Prostate gland (tissue), 2 donors: ENCODE measurements around the gene PIAS4. TPM values are rescaled to one million over a fixed set of nuclear protein-coding genes. Genes with fewer than 3 reads are reported as not detected.

ENCODE experiments used
- DNase-seq: peaks from one replicate; pipeline ENCODE4 v3.0.0-alpha.2; 2019; ENCODE audit warnings: low spot score
- H3K27ac ChIP-seq, 2 donors: fragments of 200-600 bp; sonication (generic); 2 replicates each; pipeline ENCODE4 v1.5.1; 2017 to 2019
- H3K27me3 ChIP-seq: fragments of 200-600 bp; sonication (generic); replicated peaks from 2 replicates; pipeline ENCODE4 v1.5.1; 2019; ENCODE audit not compliant: insufficient read depth
- H3K36me3 ChIP-seq, 2 donors: fragments of 200-600 bp; sonication (generic); 1 replicate in 1 of 2; 2 replicates in 1 of 2; pipeline versions ENCODE4 v1.5.1 to v1.8.1; 2017 to 2019
- H3K4me1 ChIP-seq: fragments of 200-600 bp; sonication (generic); replicated peaks from 2 replicates; pipeline ENCODE4 v1.5.1; 2019
- H3K4me3 ChIP-seq, 2 donors: fragments of 200-600 bp; sonication (generic); 2 replicates each; pipeline ENCODE4 v1.5.1; 2017 to 2019
- H3K9me3 ChIP-seq: fragments of 200-600 bp; sonication (generic); 2 replicates; pipeline ENCODE4 v1.5.1; 2017
- POLR2A ChIP-seq: fragments of 450-650 bp; IDR thresholded peaks from one replicate; pipeline ENCODE4 v1.6.1; 2016; ENCODE audit warnings: antibody characterized with exemption, mild to moderate bottlenecking
- POLR2AphosphoS5 ChIP-seq: sonication (generic); formaldehyde crosslinking; IDR thresholded peaks from one replicate; pipeline ENCODE4 v1.6.1; 2017; ENCODE audit warnings: antibody characterized with exemption
- WGBS: methylation state at CpG from one replicate; pipeline ENCODE4 v1.1.5; 2018; 5-methylcytosine and 5-hydroxymethylcytosine counted together
- intact Hi-C: fragments of 100-400 bp; cut with DNase I; formaldehyde crosslinking; loops from one replicate; pipeline ENCODE4 v1.14.2; 2022
- total RNA-seq, 2 donors: library from RNA; depleted of rRNA; stranded (reverse); fragments of >200 nt; gene quantifications; one replicate each; pipeline ENCODE4 v1.1.0, GENCODE V29; 2016
- TF ChIP-seq, protein P1 (sequence below), 4 experiments: fragments of 200-600 bp in 2 of 4; fragments of 450-650 bp in 2 of 4; sonication (generic) in 2 of 4; IDR thresholded peaks; 1 replicate in 3 of 4; 2 replicates in 1 of 4; pipeline ENCODE4 v1.5.1; 2016 to 2019; ENCODE audit warnings: antibody characterized with exemption in 4 of 4, mild to moderate bottlenecking in 2 of 4, moderate library complexity in 2 of 4

Gene PIAS4, protein sequence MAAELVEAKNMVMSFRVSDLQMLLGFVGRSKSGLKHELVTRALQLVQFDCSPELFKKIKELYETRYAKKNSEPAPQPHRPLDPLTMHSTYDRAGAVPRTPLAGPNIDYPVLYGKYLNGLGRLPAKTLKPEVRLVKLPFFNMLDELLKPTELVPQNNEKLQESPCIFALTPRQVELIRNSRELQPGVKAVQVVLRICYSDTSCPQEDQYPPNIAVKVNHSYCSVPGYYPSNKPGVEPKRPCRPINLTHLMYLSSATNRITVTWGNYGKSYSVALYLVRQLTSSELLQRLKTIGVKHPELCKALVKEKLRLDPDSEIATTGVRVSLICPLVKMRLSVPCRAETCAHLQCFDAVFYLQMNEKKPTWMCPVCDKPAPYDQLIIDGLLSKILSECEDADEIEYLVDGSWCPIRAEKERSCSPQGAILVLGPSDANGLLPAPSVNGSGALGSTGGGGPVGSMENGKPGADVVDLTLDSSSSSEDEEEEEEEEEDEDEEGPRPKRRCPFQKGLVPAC
- 10 to 100 TPM; 25.3 to 70.0 TPM for total RNA-seq

DNA sequence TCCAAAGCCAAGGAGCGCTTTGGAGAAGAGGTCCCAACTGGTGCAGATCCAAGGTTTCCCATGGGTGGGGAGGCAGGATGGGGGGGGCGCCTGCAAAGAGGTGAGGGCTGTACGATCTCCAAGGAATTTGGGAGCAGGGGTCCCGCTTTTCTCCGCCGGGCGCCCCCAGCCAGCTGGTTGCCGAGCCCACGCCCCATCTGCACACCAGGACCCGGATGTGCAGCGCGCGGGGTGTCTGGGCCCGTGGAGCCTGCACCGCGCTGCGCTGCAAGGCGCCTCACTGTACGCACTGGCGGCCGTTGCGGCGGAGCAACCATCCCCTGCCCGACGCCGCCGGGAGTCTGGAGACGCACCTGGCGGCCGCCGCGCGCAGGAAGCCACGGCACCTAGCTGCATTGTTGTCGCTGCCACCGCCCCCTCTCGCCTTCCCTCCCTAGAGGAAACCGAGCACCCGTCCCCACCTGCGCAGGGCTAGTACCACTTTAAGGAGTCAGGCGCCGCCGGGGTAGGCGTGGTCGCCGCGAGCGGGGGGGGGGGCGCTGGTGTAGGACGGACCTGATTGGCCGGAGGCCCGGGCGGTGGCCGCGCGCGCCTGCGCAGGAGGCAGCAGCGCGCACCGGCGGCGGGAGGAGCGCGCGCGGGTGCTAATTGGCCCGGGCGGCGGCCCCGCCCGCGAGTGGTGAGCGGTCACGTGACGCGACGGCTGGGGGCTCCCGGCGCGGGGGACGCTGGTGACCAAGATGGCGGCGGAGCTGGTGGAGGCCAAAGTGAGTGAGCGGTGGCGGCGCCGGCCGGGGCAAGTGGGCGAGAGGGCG lies at the start of gene PIAS4:
Gene PIAS4, plus strand, starts transcription at position 716 of the 815 bp plus-strand sequence. Its CDS starts 25 bp downstream, at position 741.
- intact Hi-C loops, result no loop called here
- Histone ChIP-seq H3K4me1 (peaks cover 26% of the 10 kb centered on the region), H3K27me3 (no peaks in the 10 kb centered on the region), H3K4me3 (peak within 1 kb of the TSS; percentile 98 to 100), H3K36me3 (no peaks in the 10 kb centered on the region), H3K27ac (peak within 1 kb of the TSS; percentile 84 to 94), H3K9me3 (no peaks in the 10 kb centered on the region)
- WGBS, result under 1% methylated on average over 66 of the region's 91 CpGs
- TF ChIP-seq POLR2AphosphoS5 (peak; percentile 69), POLR2A (peak; percentile 40)
- TF ChIP-seq, protein P1, sequence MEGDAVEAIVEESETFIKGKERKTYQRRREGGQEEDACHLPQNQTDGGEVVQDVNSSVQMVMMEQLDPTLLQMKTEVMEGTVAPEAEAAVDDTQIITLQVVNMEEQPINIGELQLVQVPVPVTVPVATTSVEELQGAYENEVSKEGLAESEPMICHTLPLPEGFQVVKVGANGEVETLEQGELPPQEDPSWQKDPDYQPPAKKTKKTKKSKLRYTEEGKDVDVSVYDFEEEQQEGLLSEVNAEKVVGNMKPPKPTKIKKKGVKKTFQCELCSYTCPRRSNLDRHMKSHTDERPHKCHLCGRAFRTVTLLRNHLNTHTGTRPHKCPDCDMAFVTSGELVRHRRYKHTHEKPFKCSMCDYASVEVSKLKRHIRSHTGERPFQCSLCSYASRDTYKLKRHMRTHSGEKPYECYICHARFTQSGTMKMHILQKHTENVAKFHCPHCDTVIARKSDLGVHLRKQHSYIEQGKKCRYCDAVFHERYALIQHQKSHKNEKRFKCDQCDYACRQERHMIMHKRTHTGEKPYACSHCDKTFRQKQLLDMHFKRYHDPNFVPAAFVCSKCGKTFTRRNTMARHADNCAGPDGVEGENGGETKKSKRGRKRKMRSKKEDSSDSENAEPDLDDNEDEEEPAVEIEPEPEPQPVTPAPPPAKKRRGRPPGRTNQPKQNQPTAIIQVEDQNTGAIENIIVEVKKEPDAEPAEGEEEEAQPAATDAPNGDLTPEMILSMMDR (IDR thresholded peaks at IDR 0.05), result peak in 2 of 4 experiments; percentile 37 to 49
- peak; percentile 94 for DNase-seq

DNA sequence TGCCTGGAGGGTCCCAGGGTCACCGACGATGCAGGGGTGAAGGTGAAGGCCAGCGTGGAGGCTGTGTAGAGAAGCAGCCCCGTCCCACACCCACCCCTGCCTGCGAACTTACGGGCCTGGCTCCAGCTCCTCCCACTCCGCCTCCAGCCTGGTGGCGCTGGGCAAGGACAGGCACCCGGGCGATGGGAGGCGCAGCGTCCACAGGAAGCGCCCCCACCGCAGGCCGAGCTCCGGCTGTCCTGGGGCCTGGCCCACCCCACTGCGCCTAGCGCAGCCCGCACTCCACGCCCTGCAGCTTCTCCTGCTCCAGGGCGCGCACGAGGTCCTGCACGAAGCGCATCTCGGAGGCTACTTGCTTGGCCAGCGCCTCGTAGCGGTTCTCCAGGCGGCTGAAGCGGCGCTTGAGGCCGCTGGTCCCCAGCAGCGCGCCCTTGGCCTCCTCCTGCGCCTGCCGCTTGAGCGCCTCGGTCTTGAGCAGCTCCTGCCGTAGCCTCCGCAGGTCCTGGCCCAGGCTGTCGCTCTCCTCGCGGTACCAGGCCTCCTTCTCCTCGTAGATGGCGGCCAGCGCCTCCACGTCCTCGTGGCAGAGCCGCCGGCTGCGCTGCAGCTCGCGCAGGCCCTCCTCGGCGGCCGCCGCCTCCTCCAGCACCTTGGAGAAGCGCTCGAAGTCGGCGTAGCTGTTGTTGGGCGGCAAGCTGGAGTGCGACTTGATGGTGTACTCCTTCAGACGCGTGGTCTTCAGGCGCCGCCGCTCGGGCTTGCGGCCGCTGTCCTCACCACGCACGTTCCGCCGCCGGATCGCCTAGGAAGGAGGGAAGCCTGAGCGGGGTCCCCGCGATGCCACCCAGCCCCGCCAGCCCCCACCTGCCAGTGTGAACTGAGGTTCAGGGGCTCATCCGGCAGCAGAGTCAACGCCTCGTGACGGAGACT lies 48.4 kb upstream of the PIAS4 start:
- Histone ChIP-seq H3K9me3 (no peaks in the 10 kb centered on the region), H3K27me3 (no peaks in the 10 kb centered on the region), H3K4me1 (no peaks in the 10 kb centered on the region), H3K27ac (no peak overlapping the region), H3K36me3 (peaks cover 23 to 49% of the 10 kb centered on the region in 2 donors), H3K4me3 (no peak overlapping the region)
- intact Hi-C loops, result no loop called here
- DNase-seq, result no peak
- 96% methylated on average over 86 of the region's 86 CpGs for WGBS
- TF ChIP-seq POLR2AphosphoS5 (no peak), POLR2A (no peak)
- TF ChIP-seq, protein P1 (IDR thresholded peaks at IDR 0.05), result no peak

DNA sequence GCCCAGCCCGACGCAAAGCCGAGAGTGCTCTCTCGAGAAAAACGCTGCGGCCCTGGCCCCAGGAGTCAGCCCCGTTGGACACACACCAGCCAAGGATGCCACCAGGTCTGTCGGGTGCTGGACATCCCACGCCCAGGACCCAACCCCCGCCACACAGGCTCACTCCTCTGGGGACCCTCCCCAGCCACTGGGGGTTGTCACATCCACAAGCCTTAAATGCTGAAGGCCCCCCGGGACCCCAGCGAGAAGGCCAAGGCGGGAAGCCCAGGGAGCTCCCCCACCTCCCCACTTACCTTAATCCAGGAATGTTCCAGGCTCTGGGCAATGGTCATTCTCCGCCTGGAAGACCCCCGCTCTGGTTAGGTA lies 47.8 kb upstream of the PIAS4 start:
- intact Hi-C loops, result no loop called here
- no peak overlapping the region for H3K27ac ChIP-seq

DNA sequence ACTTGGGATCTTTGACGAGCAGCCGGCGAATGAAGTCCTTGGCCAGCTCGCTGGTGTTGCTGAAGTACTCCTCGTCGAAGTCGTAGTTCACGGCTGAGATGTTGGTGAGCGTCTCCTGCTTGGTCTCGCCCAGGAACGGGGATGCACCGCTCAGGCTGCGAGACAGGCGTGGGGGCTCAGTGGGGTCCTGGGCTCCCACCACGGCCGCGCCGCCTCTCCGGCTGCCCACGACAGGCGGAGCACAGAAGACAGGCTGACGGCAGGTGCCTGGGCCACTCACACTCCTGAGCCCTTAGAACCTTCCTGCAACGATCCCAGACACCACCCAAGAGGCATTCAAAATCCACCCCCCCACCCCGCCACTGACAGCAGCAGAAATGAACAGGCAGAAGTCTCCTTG lies 46.5 kb upstream of the PIAS4 start:
- Histone ChIP-seq H3K4me3 (no peak overlapping the region), H3K27me3 (no peaks in the 10 kb centered on the region), H3K27ac (no peak overlapping the region), H3K36me3 (peaks cover 24 to 55% of the 10 kb centered on the region in 2 donors), H3K4me1 (no peaks in the 10 kb centered on the region), H3K9me3 (no peaks in the 10 kb centered on the region)
- 93% methylated on average over 24 of the region's 24 CpGs for WGBS
- DNase-seq, result no peak
- intact Hi-C loops, result no loop called here
- TF ChIP-seq POLR2A (no peak), POLR2AphosphoS5 (no peak)
- TF ChIP-seq, protein P1 (IDR thresholded peaks at IDR 0.05), result no peak

More for the DNA sequence above, 47.8 kb upstream of the PIAS4 start:
- H3K9me3 ChIP-seq, result no peaks in the 10 kb centered on the region
- WGBS, result 95% methylated on average over 14 of the region's 15 CpGs
- TF ChIP-seq POLR2AphosphoS5 (no peak), POLR2A (no peak)
- TF ChIP-seq, protein P1 (IDR thresholded peaks at IDR 0.05), result no peak
- no peaks in the 10 kb centered on the region for H3K27me3 ChIP-seq
- no peak overlapping the region for H3K4me3 ChIP-seq
- DNase-seq, result no peak
- peaks cover 24 to 55% of the 10 kb centered on the region in 2 donors for H3K36me3 ChIP-seq
- H3K4me1 ChIP-seq, result no peaks in the 10 kb centered on the region
